A172 (cell line): ENCODE measurements around the gene SVIP. TPM values are rescaled to one million over a fixed set of nuclear protein-coding genes. Genes with fewer than 3 reads are reported as not detected.

ENCODE experiments used
- DNase-seq: peaks from one replicate; pipeline ENCODE4 v3.0.0-alpha.2; 2015; ENCODE audit warnings: low spot score
- total RNA-seq: library from RNA; depleted of rRNA; stranded (reverse); fragments of >200 nt; shearing (Covaris generic); gene quantifications from 2 replicates; pipeline ENCODE4 v1.2.3, GENCODE V29; 2014; rRNA removed

SVIP gene
- 28.1 and 38.0 TPM in 2 replicates for total RNA-seq

GRCh38 chr11:22829231-22830081 is at the start of gene SVIP:
TSS of gene SVIP (minus strand) at chr11:22829801. CDS start at chr11:22829748, 53 bp downstream.
- DNase-seq = peak; percentile 93

- DNase-seq = no peak
Measured at GRCh38 chr11:22878604-22879003, 49.0 kb upstream of the SVIP start.

GRCh38 chr11:22878039-22878438 is 48.4 kb upstream of the SVIP start:
- no peak for DNase-seq

- DNase-seq = peak; percentile 88
Measured at GRCh38 chr11:22875869-22876473, 46.4 kb upstream of the SVIP start.

- no peak for DNase-seq
Measured at GRCh38 chr11:22869325-22869724, 39.7 kb upstream of the SVIP start.

GRCh38 chr11:22860241-22860640 is 30.6 kb upstream of the SVIP start, which contains the start of gene CCDC179:
TSS of gene CCDC179 (minus strand) at chr11:22860474. CDS start at chr11:22860421, 53 bp downstream.
- DNase-seq = no peak

GRCh38 chr11:22859756-22860155 is 30.2 kb upstream of the SVIP start:
- DNase-seq = no peak

- DNase-seq = no peak
Measured at GRCh38 chr11:22851477-22851876, 21.9 kb upstream of the SVIP start.

- no peak for DNase-seq
Measured at GRCh38 chr11:22846726-22847125, 17.1 kb upstream of the SVIP start.

GRCh38 chr11:22832315-22833015 is 2.9 kb upstream of the SVIP start:
- peak; percentile 54 for DNase-seq

GRCh38 chr11:22830082-22830414 is 447 bp upstream of the SVIP start:
- no peak for DNase-seq

- no peak for DNase-seq
Measured at GRCh38 chr11:22828373-22828772, 1.2 kb downstream of the SVIP start.

- no peak for DNase-seq
Measured at GRCh38 chr11:22822203-22822602, 7.4 kb downstream of the SVIP start.

- no peak for DNase-seq
Measured at GRCh38 chr11:22809893-22810292, 19.7 kb downstream of the SVIP start.

GRCh38 chr11:22808571-22809197 is 20.9 kb downstream of the SVIP start:
- no peak for DNase-seq

GRCh38 chr11:22807855-22808570 is 21.6 kb downstream of the SVIP start:
- no peak for DNase-seq

GRCh38 chr11:22807391-22807790 is 22.2 kb downstream of the SVIP start:
- no peak for DNase-seq

- no peak for DNase-seq
Measured at GRCh38 chr11:22802861-22803260, 26.7 kb downstream of the SVIP start.

GRCh38 chr11:22800482-22800881 is 29.1 kb downstream of the SVIP start:
- no peak for DNase-seq

GRCh38 chr11:22798901-22799300 is 30.7 kb downstream of the SVIP start:
- no peak for DNase-seq

GRCh38 chr11:22797047-22797446 is 32.6 kb downstream of the SVIP start:
- no peak for DNase-seq
